Progenitor cell of endocrine pancreas (in vitro differentiated cells): ENCODE data around the gene PRR4. TPM values are rescaled to one million over a fixed set of nuclear protein-coding genes. Genes with fewer than 3 reads are reported as not detected.

Experiments used
- DNase-seq: peaks from one replicate; pipeline ENCODE4 v3.0.0; 2021; ENCODE audit warnings: low spot score; ENCODE audit not compliant: unreplicated experiment
- H3K27ac Mint-ChIP-seq: 2 replicates; pipeline ENCODE4 v1.8.0; 2021; ENCODE audit warnings: mild to moderate bottlenecking, moderate library complexity, mixed read lengths
- H3K27me3 Mint-ChIP-seq: 2 replicates; pipeline ENCODE4 v1.8.0; 2021; ENCODE audit warnings: mixed read lengths
- H3K36me3 Mint-ChIP-seq: 2 replicates; pipeline ENCODE4 v1.8.0; 2022; ENCODE audit warnings: mixed read lengths; ENCODE audit not compliant: insufficient read depth
- H3K4me1 Mint-ChIP-seq: 2 replicates; pipeline ENCODE4 v1.8.0; 2021; ENCODE audit warnings: low read depth, mixed read lengths
- H3K4me3 Mint-ChIP-seq: 2 replicates; pipeline ENCODE4 v1.8.0; 2021; ENCODE audit warnings: low read depth, mild to moderate bottlenecking, moderate library complexity, mixed read lengths
- H3K9me3 Mint-ChIP-seq: 2 replicates; pipeline ENCODE4 v1.8.0; 2021; ENCODE audit warnings: low read depth, mixed read lengths
- CTCF ChIP-seq: fragments of 200-600 bp; sonication (generic); IDR thresholded peaks from one replicate; pipeline ENCODE4 v1.5.0; 2021; ENCODE audit warnings: antibody characterized with exemption, mild to moderate bottlenecking; ENCODE audit not compliant: unreplicated experiment
- total RNA-seq: library from RNA; stranded (reverse); gene quantifications from 2 replicates; pipeline ENCODE4 v1.2.1, GENCODE V29; 2021

Gene PRR4
- total RNA-seq, 1 donor from 2014 or later, result 8.7 TPM

- H3K27me3 Mint-ChIP-seq, result peaks cover 42% of the 10 kb centered on the region
- no peaks in the 10 kb centered on the region for H3K9me3 Mint-ChIP-seq
- no peak for TF ChIP-seq CTCF
- peaks cover 36% of the 10 kb centered on the region for H3K4me1 Mint-ChIP-seq
- H3K36me3 Mint-ChIP-seq, result no peaks in the 10 kb centered on the region
- no peak for DNase-seq
- no peak within 1 kb of the TSS for H3K27ac Mint-ChIP-seq
- no peak within 1 kb of the TSS for H3K4me3 Mint-ChIP-seq
Measured at GRCh38 chr12:10807186-10807585, 42.1 kb downstream of the PRR4 start, which contains the start of gene TAS2R8. TSS of gene TAS2R8 (minus strand) at chr12:10807286. CDS start at chr12:10806980, 306 bp downstream.

GRCh38 chr12:10802587-10802986, 46.7 kb downstream of the PRR4 start, which contains the start of gene TAS2R7:
TSS of gene TAS2R7 (minus strand) at chr12:10802627. CDS start at chr12:10802570, 57 bp downstream.
- TF ChIP-seq CTCF, result no peak
- H3K4me1 Mint-ChIP-seq, result peaks cover 23% of the 10 kb centered on the region
- DNase-seq, result no peak
- H3K36me3 Mint-ChIP-seq, result no peaks in the 10 kb centered on the region
- H3K27me3 Mint-ChIP-seq, result peaks cover 34% of the 10 kb centered on the region
- H3K9me3 Mint-ChIP-seq, result no peaks in the 10 kb centered on the region
- no peak within 1 kb of the TSS for H3K4me3 Mint-ChIP-seq
- no peak within 1 kb of the TSS for H3K27ac Mint-ChIP-seq

- H3K36me3 Mint-ChIP-seq, result no peaks in the 10 kb centered on the region
- H3K27ac Mint-ChIP-seq, result no peak overlapping the region
- H3K4me1 Mint-ChIP-seq, result peaks cover 23% of the 10 kb centered on the region
- H3K27me3 Mint-ChIP-seq, result peaks cover 31% of the 10 kb centered on the region
- no peak for TF ChIP-seq CTCF
- DNase-seq, result no peak
- no peaks in the 10 kb centered on the region for H3K9me3 Mint-ChIP-seq
- no peak overlapping the region for H3K4me3 Mint-ChIP-seq
Measured at GRCh38 chr12:10801741-10802140, 47.5 kb downstream of the PRR4 start.

Other genes with a start within 250 kb of the PRR4 start
- gene MAGOHB, start 235.9 kb downstream of the PRR4 start, total RNA-seq, result 48.3 and 50.3 TPM in 2 replicates
- gene STYK1, start 175.4 kb downstream of the PRR4 start, total RNA-seq, result 0.79 and 0.95 TPM in 2 replicates
- 200 and 215 TPM in 2 replicates for gene YBX3, start 126.2 kb downstream of the PRR4 start, total RNA-seq
- gene TAS2R7, start 46.8 kb downstream of the PRR4 start, total RNA-seq, result not detected in 2 replicates
- 0.24 TPM in 1 of 2 replicates, not detected in the other for gene TAS2R8, start 42.2 kb downstream of the PRR4 start, total RNA-seq
- 0.26 and 0.29 TPM in 2 replicates for gene TAS2R9, start 39.3 kb downstream of the PRR4 start, total RNA-seq
- 1.6 and 3.1 TPM in 2 replicates for gene TAS2R10, start 23.1 kb downstream of the PRR4 start, total RNA-seq
- 40.0 and 43.8 TPM in 2 replicates for gene PRH1, start 34.8 kb upstream of the PRR4 start, total RNA-seq
- gene TAS2R13, start 60.1 kb upstream of the PRR4 start, total RNA-seq, result 3.0 and 3.4 TPM in 2 replicates
- not detected in 2 replicates for gene PRH2, start 79.8 kb upstream of the PRR4 start, total RNA-seq
- gene TAS2R14, start 89.8 kb upstream of the PRR4 start, total RNA-seq, result 5.7 and 6.1 TPM in 2 replicates
- gene TAS2R50, start 137.4 kb upstream of the PRR4 start, total RNA-seq, result 2.7 and 3.5 TPM in 2 replicates
- 3.8 and 4.0 TPM in 2 replicates for gene TAS2R20, start 148.8 kb upstream of the PRR4 start, total RNA-seq
- gene TAS2R19, start 173.1 kb upstream of the PRR4 start, total RNA-seq, result 6.6 and 8.5 TPM in 2 replicates
- 8.6 and 10.3 TPM in 2 replicates for gene TAS2R31, start 181.9 kb upstream of the PRR4 start, total RNA-seq
- gene TAS2R46, start 212.8 kb upstream of the PRR4 start, total RNA-seq, result 2.6 and 3.3 TPM in 2 replicates
- gene TAS2R43, start 242.8 kb upstream of the PRR4 start, total RNA-seq, result 1.2 and 1.9 TPM in 2 replicates